GDM1 (cell line): ENCODE results near the gene FADS3.

Experiments
- DNase-seq: peaks from one replicate; lab custom pipeline; 2025; lab: John Stamatoyannopoulos, UW

FADS3 gene

DNA sequence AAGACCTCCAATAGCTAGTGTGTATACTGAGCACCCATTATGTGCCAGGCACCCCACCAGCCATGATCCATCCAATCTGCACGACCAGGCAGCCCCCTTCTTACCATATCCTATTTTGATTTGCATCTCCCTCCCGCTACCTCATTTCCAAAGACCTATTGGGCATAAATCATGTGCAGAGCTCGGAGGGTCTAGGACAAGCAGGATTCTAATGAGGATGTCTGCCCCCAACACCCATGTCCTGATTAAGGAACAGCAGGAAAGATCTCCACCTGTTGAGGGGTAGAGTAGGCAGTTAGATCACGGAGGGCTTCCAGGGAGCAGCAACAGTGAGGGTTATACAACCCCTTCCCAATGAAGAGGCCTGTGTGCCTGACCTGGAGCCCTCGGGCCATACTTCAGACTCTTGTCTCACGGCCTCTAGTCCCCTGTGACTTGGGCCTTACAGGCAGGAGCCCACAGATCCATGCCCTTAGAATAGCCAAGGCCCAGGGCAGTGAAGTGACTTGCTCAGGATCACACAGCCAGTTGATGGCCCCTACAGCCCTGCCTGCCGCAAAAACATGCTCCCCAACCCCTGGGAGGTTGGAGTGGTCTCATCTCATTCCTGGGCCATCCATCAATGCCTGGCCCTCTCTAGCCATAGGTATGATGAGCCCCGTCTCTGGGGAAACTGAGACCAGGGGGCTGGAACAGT lies 22.5 kb upstream of the FADS3 start:
- DNase-seq: no peak

DNA sequence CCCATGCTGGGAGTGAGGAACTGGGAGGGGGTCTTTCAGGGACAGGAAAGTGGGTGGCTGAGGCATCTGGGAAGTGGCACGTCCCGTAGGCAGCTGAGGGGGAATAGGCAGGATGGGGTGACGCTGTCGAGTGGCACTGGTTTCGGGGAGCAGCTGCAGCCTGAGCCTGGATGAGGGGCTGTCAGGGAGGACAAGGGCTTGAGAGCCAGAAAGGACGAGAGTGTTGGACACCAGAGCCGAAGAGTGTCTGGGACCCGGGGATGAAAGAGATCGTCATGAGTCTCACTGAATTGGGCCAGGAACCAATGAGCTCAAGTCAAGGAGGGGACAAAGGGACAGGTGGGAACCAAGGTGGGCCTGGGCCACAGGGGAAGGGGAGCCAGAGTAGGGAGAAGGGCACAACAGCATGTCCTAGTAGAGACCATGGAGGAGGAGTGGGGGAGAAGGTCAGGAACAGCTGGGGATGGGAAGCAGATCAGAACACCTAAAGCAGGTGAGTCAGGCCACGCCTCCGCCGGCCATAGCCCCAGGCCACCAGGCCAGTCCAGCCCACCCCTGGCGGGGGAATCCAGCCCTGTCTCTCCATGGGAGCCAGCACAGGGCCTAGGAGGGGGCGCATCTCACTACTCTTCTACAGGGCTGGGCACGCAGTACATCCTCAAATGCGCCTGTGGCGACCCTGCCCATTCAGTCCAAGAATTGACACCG lies 21.8 kb upstream of the FADS3 start:
- no peak for DNase-seq

DNA sequence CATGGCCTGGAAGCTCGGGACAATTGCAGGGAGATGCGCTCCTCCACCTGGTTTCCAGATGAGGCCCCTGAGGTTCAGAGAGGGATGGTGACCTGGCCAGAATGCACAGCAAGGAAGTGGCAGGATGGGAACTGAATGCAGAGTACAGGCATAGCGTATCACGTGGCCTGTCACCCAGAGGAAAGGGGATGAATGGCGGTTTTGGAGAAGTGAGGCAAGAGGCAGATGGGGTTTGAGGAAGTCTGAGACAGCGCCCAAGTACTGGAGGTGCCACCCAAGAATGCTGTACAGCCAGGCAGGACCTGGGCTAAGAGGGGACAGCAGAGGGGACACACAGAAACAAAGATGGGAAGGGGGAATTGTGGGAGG lies 21.2 kb upstream of the FADS3 start:
- peak; percentile 19 for DNase-seq

- DNase-seq: no peak
These were observed 20.6 kb upstream of the FADS3 start for GRCh38 chr11:61911701-61912529.

GRCh38 chr11:61911128-61911700 lies 19.9 kb upstream of the FADS3 start:
- DNase-seq: no peak

DNA sequence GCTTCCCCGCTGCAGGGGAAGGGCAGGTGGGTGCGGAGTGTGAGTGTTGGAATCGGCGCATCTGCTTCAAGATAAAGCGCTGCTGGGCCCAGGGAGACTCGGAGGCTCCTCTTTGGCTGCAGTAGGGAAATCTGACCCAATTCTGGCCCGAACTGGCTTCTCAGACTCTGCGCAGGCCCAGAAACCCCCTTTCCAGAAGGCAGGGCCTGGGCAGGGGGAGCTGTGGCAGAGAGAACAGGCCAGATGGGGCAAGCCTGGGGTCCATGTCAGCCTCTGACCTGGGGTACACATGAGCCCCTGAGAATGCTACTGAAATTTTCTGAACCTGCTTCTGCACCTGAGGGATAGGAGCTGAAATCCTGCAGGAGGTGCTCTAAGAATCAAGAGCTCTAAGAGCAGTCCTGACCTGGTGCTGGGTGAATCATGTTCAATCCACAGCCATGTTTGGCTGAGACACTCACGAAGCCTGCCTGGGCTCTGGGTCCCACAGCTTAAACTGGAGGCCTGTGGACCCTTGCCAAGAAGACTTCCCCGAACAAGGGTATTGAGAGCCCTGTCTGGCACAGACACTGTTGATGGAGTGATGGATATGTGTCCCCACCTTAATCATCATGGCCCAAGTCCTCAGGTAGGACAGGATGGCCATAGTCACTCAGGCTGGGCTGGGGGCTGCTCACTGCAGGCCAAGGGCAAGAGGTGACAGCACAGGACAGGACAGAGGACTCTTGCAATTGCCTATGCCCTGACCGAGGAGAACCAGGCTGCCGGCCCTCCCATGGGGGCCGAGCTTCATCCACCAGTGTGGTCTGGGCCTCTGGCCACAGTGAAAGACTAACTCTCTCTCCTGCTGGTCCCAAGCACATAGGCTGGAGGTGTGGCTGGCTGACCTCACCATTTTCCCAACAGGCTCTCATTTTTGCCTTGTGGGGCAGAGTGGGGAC lies 19.1 kb upstream of the FADS3 start:
- no peak for DNase-seq

DNA sequence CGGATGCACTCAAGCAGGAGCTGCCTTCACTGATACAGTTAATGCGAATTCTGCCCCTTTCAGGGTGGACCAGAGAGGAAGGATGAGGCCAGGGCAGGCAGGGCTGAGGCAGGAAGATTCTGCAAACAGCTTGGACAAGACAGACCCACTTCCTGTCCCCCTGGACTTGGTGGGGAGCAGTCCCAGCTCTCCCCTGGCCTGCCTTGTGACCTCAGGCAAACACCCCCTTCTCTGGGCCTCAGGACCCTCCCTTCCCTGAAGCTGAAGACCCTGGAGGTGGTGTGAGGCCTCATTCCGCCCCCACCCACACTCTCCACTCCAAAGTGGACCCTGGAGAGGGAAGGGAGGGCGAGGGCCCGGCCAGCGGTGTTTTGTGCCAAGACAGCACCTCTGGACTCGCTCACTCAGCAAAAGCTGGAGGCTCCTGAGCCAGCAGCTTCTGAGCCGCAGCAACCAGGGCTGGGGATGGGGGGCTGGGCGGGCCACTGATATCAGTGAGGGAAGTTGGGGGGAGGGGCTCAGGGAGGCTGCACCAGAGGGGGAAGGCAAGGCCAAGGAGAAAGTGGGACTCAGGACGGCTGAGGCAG lies 17.5 kb upstream of the FADS3 start:
- DNase-seq: no peak

GRCh38 chr11:61907871-61908729 lies 16.8 kb upstream of the FADS3 start:
- DNase-seq: no peak

DNA sequence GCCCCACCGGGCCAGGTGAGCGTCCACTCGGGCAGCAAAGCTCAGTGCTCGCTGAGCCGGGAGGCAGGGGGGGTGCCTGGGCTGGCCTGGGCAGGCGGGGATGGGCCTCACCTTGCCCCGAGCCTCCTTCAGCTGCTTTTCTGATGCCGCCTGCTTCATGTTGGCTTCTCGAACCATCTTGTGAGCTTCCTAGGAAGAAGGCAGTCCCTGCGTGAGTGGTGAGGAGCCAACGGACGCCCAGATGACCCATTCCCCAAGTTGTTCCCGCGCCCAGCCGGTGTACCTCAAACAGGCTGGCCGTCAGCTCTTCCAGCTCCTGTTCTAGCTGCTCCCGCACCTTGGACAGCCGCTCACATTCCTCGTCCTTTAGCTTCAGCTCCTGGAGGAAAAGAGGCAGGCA lies 15.9 kb upstream of the FADS3 start:
- DNase-seq: no peak

DNA sequence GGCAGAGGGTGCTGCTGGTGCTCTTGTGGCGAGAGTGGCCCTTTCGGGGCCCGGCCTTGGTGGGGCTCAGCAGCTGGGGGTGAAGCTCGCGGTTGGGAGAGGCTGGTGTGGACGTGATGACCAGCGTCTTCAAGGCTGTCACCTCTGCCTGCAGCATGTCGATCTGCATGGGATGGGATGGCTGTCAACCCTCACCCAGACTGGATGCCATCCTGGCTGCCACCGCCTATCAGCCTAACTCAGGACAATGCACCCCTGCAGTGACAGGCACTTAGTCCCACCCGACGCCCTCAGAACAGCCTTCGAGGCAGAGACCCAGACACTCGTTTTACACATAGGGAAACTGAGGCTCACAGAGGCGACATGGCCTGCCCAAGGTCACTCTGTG lies 15.2 kb upstream of the FADS3 start:
- DNase-seq: no peak

DNA sequence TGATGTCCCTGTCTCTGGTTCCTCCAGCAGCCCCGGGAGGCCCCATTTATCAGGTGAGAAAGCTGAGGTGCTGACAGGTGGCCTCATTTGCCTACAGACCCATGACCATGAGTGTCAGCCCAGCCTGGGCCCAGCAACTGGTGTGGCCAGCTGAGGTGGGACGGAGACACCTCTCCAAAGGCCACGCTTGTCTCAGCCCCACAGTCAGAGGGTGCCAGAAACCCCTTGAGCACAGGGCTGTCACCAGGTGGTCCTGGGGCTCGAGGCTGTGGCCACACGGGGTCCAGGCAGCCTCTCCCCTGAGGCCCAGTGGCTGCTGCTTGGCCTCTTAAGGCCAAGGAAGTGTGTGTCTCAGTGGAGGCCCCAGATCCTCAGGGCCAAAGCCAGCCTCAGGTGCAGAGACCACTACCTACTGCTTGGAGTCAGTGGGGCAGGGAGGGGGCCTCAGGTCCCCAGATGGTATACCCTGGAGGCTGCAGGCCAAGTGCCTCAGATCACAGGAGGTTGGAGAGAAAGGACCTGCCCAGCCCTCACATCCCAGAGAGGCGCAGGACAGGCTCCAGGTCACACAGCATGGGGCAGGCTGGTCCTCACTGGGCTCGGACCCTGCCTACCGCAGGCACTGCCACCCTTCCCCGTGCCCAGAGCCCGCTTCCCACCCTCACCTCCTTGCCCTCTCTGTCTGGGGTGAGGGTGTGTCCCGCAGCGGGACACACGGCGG lies 14.6 kb upstream of the FADS3 start:
- no peak for DNase-seq

- no peak for DNase-seq
These were observed 13.8 kb upstream of the FADS3 start for GRCh38 chr11:61905067-61905696.

GRCh38 chr11:61904539-61905048 lies 13.2 kb upstream of the FADS3 start:
- no peak for DNase-seq

- DNase-seq: no peak
These were observed 12.5 kb upstream of the FADS3 start for GRCh38 chr11:61903845-61904244.

GRCh38 chr11:61902313-61902712 lies 11.0 kb upstream of the FADS3 start:
- DNase-seq: no peak

GRCh38 chr11:61901397-61901796 lies 10.1 kb upstream of the FADS3 start:
- no peak for DNase-seq

GRCh38 chr11:61900251-61900650 lies 8.9 kb upstream of the FADS3 start:
- no peak for DNase-seq

- peak; percentile 80 for DNase-seq
These were observed 7.9 kb upstream of the FADS3 start for GRCh38 chr11:61899146-61899841.
